Stimulated activated CD4-positive, alpha-beta T cell treated with anti-CD3 and anti-CD28 coated beads, Interleukin-12 subunit alpha, Interleukin-12 subunit beta, amount 100 ng/mL, for 48 hours (primary cell): ENCODE measurements around the gene LHFPL3.

ENCODE experiments used
- DNase-seq, 3 donors: peaks; one replicate each; pipeline ENCODE4 v3.0.0-alpha.2; 2020; ENCODE audit warnings: low read depth in 2 of 3, low spot score in 1 of 3

LHFPL3 gene

DNA sequence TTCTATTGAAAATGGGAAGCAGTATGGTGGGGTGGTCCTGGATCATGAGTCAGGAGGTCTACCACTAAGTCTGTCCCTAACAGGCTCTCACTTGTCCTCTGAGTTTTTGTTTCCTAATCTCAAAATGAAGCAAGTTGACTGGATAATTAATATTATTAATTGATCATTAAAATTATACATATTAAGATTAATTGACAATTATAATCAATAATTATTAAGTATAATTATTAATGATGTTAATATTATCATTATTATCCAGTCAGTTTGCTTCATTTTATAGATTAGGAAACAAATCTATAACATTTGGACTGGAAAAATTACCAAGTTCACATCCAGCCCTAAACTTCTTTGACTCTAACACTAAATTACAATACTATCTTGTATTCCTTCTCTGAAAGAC, 511.4 kb downstream of the LHFPL3 start:
- DNase-seq: no peak

DNA sequence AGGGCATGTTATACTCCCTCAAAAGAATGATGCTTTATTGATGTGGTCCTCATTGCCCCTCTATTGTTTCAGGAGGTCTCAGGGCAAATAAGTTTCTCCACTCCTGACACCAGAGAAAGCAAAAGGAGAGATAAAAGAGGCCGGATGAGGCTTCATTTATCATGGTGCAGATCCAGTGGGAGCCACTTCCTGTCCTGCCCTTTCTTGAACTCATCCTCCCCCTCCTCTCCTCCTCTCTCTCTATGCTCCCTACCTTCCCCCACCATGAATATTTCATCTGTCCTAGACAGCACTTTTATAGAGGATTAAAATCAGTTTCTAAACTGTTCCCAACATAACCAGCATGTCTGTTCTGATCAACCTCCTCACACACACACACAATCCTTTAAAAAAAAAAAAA, 513.4 kb downstream of the LHFPL3 start:
- DNase-seq: no peak

DNA sequence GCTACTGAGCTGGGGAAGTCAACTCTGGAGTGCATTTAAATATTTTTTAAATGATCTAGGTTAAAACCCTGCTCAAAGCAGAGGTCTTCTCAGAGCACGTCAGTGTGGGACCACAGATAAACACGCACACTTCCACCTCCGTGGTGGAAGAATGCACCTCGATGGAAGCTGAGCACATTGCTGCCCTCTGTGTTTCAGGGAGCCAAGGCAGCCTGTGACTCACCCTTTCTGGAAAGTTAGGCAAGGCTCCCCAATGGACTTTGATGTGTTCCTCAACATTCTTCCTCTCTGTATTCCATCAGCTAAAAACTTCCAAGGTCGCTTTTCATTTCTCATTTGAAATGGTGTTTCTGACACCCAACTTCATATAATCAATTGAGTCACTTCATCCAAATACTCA, 514.8 kb downstream of the LHFPL3 start:
- DNase-seq: no peak

DNA sequence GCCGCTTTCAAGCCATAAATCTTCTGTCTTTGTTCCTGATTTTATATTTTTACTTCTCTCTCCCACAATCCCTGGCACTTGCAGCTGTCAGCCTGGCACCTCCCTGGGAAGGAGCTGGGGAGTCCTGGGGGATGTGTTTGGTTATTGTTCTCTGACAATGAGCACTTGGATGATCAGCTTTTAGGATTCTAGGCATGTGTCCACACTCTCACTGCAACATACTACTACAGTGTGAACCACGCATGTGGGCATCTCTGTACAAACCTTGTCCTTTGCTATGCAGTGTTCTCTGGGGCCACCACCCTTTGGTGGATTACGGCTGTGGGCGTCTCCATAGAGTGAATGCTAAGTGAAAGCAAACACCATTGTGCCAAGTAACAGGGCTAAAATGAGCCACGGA, 517.2 kb downstream of the LHFPL3 start:
- no peak for DNase-seq

DNA sequence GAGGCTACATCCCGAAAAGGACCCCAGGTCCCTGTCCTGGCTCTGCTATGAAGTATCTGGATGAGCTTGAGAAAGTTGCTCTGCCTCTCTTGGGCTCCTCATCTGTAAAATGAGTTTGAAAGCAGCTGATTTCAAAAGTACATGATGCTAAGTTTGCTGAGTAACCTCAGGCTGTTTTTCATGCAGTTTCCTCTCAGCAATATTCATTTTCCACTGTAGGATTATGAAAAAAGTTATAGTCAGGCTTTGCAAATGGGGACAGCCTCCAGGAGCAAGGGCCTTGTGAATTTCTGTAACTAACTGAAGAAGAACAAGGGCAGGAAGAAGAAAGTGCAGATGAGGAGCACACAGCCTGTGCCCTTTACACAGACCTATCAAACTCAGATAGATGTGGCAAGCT, 518.3 kb downstream of the LHFPL3 start:
- DNase-seq: no peak

DNA sequence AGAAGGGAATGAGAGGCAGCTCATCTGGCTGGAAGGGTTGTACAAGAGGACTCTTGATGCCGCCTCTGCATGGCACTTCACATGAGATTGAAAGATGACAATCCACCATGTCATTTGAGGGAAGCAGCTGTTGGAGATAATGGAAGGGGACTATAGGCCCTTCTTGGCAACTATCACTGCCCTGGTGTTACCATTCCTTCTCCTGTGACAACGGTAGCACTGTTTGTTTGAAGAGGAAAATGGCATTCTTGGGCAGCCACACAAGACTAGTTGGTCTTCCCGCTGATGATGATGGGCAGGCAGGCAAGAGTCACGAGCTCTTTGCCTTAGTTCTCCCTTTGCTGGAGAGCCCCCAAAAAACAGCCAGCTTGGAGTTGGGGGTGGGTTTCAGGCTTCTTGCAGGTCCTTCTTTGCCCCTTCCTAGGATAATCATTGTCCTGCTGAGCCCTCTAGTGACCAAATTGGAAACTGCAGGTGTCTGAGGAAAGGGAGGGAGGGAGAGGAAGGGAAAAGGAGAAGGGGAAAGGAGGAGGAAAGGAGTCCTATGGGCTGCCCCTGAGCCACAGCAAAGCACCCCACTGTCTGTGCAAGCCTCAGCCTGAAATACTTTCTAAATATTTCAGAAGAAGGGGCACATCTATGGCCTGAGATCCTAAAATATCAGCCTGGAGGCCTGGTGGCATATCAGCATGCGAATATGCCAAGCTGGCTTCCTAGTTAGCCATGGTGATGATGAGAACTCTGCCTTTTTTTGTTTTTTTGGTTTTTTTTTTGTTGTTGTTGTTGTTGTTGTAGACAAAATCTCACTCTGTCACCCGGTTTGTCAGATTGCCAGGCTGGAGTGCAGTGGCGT, 520.0 kb downstream of the LHFPL3 start:
- peak; percentile 8 to 65 (median 22) for DNase-seq

DNA sequence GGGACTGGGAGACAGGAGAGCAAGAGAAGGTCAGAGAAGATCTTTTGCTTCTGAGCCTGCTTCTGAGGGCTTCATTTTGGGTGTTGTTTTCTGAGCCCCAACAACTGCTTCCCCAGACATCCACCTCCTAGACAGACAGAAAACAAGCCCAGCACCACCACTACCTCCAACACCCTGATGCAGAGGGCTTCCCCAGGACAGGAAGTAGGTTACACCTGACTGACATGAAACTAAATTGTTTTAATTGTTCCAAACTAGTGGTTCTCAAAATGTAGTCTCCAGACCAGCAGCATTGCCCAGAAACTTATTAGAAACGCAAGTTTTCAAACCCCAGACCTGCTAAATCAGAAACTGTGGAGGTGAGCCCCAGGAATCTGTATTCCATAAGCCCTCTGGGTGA, 522.0 kb downstream of the LHFPL3 start:
- no peak for DNase-seq

DNA sequence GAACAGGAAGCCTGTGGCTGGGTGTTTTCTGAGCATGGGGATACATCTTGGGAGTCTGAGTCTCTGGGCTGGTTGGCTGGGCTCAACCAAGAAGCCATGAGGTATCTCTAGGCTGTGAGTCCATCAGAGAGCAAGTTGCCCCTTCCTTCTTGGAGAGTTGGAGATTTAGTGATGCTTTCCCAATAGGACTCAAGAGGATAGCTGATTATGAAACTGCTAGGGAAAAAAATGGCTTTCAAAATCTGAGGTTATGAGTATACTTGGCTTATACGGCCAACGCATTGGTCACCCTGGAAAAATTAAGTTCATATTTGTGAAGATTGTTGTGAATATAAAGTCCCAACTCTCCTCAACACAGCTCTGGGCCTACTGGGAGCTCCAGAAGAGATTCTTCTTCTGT, 522.9 kb downstream of the LHFPL3 start:
- DNase-seq: no peak

DNA sequence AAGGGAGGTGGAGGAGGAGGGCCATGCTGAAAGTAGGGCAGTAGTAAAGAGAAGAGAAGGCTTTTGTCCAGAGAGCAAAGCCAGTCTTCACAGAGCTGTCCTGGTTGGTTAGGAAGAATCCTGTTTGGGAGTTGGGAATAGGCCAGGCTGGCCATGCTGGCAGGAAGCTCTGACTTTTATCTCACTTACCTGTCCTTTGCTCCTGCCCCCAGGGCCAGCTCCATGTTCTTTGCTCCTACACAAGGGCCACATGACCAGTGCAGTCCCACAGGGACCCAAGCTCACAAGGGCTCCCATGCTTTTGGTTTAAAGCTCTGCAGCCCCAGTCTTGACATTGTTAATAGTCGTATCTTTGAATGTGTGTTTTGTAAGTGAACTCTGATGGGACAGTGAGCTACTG, 524.0 kb downstream of the LHFPL3 start:
- DNase-seq: no peak

DNA sequence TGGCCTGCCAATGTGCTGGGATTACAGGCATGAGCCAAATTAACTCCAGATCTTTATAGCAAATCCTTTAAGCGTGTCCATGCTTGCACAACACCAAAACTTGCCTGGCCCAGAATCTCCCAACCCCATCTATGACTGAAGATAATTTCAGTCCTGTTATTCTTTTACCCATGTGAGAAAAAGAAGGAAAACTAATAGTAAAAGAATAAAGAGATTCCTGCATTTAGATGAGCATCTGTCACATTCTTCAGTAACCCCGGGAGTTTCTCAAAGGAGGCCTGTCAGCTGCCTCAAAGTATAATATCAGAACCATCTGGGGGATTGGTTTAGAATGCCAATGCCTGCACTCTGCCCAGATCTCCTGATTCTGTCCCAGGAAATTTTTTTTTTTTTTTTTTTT, 527.5 kb downstream of the LHFPL3 start:
- no peak for DNase-seq

DNA sequence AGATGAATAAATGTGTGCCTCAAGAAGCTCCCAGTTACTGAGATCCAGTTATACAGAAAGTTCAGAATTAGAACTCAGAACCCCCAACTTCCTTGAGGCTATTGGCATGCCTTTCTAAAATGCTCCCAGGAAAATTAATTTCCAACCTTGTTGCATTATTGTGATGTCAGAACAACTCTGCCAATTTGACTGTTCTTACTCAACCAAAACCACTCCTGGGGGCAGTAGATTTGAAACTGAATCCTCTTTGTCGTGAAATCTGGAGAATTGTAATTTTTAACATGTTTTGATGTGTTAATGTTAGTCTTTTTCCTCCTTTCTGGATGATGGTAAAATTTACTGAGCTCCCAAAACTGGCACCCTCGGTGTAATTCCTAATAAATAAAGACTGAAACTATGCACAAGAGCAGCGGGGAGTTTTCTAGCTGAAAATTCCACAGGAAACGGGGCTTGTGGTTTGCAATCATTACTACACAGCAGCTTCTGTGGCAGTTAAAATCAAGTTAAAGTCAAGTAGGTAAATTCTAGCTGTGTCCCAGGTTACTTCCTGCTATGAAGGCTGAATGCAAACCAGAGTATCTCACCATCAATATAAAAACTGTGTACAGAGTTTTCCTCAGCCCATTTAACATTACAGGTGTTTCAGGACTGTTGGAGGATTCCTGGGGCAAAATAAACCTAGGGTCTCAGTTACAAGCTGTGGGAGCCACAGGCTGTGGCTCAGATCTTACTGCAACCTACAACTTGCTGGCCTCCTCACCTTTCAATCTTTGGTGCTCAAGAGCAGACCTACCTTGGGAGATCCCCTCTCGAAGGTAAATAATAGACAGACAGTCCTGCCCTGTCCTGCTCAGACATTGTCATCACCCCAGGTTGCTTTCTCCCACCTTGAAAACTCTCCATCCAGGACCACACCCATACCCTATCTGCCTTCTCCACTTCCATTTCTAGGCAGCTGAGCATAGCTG, 529.3 kb downstream of the LHFPL3 start:
- no peak for DNase-seq

DNA sequence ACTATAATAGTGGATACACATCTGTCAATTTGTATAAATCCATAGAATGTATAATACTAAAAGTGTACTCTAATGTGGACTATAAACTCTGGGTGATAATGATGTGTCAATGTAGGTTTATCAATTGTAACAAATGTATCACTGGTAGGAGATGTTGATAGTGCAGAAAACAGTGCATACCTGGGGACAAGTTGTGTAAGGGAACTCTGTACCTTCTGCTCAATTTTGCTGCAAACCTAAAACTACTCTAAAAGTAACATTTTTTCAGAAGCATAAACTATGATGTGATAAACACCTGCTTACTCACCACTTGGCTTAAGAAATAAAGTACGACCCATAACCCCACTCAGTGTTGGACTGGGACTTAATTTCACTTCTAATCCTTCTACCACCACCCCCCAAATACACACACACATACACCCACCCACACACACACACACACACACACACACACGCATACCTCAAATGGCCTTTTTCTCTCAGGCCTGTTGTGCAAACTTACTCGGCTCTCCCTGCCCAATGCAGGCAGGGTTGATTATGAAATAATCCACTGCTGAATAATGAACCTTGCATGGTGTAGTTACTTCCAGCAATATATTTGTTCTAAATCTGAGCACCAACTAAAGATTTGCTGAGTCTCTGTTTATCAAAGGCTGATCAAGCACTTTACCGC, 531.5 kb downstream of the LHFPL3 start:
- no peak for DNase-seq

DNA sequence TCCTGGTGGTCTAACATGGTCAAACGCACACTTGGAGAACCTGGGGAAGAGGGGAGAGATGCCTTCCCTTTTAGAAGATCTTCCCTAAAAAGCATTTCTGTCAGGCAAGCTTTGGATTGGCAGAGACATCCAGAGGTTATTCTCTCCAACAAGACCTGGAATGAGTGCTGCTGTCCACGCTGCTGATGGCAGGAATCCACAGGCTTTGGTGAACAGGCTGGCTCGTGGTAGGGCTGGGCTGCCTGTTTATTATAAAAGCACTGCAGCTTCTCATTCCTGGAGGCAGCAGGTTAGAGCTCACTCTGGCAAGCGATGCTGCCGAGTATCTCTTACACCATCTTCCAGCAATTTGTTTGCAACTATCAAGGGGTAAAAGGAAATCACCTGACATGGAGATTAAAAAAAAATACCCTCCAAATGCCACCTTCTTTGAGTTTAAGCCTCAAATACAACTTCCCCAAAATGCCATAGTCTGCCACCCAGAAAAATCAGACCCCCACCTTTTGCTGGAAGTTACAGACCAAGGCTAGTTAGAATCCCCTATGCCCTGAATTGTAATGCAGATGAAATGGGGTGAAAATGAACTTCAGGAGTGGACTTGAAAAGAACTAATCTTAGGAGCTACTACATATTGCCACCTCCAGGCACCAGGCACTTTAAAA, 533.5 kb downstream of the LHFPL3 start:
- DNase-seq: no peak

DNA sequence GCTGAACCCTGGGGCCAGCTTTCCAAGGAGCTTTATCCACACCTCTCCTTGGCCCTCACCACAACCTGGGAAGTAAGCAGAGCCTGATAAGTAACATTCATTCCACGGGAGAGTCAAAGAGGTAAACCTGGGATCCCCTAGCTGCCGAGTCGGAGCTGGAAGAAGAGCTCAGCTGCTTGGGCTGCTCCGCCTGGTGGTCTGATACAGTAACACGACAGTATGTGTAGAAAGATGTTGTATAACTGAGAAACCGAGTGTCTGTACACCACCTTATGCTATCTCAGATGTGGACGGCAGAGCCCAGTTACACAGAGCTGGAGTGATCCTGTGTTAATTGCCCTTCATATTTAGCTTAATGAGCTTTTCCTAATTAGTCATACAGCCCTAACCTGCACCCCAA, 534.3 kb downstream of the LHFPL3 start:
- DNase-seq: no peak

DNA sequence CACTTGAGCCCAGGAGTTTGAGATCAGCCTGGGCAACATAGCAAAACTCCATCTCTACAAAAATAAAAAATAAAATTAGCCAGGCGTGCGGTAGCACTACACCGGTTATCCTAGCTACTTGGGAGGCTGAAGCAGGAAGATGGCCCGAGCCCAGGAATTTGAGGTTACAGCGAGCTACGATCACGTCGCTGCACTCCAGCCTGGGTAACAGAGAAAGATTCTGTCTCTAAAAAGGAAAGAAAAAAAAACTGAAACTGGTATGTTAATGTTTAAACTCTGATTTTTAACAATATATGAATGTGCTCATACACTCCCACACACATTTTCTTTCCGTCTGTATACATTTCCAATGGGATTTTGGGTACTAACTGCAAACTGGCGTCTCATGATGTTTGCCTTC, 545.0 kb downstream of the LHFPL3 start:
- DNase-seq: no peak

DNA sequence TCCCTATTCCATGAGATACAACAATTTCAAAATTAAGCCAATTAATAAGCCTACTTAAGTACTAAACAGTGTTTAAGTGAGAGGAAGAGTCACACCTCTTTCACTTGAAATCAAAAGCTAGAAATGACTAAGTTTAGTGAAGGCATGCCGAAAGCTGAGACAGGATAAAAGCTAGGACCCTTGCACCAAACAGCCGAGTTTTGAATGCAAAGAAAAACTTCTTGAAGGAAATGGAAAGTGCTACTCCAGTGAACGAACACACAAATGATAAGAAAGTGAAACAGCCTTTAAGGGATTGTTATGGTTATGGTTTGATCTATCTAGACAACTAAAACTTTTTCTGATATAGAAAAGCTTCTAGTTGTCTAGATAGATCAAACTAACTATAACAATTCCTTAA, 550.2 kb downstream of the LHFPL3 start:
- DNase-seq: no peak

DNA sequence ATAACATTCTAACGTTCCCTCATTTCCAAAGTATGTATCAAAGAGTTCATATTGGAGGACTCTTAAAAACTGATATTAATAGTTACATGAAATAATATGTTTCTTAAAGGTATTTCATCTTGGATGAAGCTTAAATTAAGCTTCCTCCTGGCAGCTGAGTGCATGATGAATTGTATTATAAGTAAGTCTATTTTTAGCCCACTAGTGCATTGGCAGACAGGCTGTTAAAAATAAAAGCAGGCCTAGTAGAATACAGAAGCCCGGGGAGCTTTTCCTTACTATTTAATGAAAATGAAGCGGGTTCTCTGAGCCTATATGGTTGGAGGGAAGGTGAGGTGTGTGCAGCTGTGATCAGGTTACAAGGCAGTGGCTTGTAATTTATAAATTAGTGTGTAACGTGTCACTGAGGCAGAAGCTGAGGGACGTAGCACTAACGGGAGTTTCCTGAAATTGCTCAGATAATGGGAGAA, 554.9 kb downstream of the LHFPL3 start:
- DNase-seq: no peak

DNA sequence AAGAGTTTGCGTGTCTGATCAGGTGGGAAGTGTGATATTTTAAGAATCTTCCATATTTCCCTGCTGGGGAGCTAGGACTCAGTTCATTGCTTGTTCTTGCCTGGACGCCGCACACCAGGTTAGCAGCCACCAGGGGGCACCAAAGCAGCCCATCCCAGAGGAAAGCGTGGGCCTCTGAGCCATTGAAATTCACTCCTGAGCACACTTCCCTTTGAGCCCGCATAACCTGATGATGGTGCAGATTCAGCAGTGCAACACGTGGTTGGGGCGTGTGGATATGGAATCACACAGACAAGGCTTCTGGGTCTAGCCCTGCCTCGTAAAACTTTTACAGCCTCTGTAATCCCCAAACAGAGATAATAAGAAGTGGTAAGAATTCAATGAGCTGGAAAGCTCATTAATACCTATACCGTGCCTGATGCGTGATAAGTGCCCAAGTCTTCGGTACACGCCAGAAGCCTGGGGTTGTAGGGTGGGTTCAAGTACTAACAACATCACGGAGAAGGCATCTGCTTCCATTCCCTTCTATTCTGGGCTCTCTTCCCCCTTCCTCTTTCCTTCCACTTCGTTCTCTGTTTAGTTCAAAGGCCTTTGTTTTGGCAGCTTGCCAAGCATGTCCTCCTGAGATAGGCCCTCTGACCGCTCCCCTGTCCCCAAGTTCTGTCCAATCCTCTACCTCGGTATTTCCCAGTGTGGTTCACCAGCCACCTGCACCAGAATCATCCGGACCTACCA, 555.5 kb downstream of the LHFPL3 start:
- DNase-seq: peak; percentile 67 to 83 (median 76)

DNA sequence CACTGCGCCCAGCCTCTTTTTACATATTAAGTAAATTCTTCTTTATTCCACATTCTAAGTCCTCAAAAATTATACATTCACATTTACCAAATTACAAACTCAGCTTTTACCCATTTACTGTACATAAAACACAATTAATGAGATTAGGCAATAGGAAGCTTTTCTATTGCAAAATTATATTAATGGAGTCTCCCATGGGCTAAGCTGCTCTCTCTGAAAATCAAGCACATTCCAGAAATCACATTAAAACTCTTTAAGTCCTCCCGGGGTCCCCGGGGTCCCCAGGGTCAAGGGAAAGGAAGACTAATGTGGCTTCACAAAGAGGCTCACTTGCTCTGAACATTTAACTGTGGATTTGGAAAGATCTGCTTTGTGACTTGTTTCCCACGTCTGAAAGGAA, 558.2 kb downstream of the LHFPL3 start:
- DNase-seq: no peak

DNA sequence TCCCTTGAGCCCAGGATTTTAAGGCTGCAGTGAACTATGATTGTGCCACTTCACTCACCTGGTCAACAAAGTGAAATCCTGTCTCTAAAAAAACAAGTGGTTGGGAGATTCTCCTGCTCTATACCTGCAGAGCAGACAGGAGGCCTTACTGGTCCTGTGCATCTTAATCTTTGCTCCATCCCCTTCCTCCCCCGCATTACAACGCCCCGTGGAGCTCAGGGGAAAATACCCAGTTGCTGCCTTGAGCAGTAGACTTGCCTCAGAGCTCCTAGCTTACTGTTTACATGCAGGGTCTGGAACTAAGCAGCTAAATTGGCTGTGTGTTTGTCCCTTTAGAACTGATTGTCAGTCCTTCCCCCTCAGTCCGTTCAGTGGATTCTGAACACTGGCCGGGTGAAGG, 561.8 kb downstream of the LHFPL3 start:
- no peak for DNase-seq
